ENCODE results near the gene EIF2B4. TPM values are rescaled to one million over a fixed set of nuclear protein-coding genes. Genes with fewer than 3 reads are reported as not detected.

The EIF2B4 gene
- total and polyA plus RNA-seq, 2 of the 13 experiments (the other 11 are each of a cell fraction or from before 2014, with no cell fraction given), result 91.5 to 96.4 TPM

DNA sequence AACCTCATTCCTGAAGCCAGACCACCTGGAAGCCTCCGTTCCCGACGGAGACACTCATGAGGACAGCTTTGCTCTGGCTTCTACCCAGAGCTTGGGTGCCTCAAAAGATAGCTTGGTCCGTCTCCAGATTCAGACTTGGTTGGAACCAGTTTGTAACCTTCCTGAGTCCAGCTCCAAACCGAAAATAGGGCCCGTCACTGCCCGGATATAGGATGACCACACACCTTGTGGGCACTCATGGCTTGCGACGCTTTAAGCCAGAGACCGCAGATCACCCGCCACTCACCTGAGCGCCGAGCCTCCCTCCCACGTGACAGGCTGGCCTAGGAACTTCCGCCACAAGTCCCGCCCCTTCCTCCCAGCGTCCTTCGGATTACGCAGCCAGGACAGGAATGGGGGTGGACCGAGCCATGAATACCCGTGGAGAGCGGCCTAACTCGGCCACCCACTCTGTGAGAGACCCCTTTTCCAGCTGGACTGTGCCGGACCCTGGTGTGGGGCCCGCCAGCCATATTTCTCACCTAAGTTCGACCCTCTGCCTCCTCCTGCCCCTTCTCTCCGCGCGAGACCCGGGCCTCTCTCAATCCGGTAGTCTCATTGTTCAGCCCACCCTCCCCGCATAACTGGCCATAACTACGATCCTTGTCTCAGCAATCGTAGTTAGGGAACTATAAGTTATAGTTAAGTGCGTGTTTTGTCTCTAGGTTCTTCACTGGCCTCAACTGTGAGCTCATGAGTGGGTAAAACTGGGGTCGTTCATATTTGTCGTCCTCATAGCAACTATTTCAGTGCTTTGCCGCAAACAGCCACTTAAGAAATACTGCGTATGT is 47.2 kb downstream of the EIF2B4 start, which contains the start of gene MPV17 (continued):
- TF ChIP-seq, protein P1, sequence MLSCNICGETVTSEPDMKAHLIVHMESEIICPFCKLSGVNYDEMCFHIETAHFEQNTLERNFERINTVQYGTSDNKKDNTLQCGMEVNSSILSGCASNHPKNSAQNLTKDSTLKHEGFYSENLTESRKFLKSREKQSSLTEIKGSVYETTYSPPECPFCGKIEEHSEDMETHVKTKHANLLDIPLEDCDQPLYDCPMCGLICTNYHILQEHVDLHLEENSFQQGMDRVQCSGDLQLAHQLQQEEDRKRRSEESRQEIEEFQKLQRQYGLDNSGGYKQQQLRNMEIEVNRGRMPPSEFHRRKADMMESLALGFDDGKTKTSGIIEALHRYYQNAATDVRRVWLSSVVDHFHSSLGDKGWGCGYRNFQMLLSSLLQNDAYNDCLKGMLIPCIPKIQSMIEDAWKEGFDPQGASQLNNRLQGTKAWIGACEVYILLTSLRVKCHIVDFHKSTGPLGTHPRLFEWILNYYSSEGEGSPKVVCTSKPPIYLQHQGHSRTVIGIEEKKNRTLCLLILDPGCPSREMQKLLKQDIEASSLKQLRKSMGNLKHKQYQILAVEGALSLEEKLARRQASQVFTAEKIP (CRISPR knock-in tag; IDR thresholded peaks at IDR 0.05; ENCODE audit: borderline replicate concordance), result no peak
- TF ChIP-seq NBN (conservative IDR thresholded peaks at IDR 0.05) (no peak), ZNF629 (CRISPR knock-in tag; conservative IDR thresholded peaks at IDR 0.05) (no peak; the same call in 1 of the 2 replicates), NONO (IDR thresholded peaks at IDR 0.05) (no peak), NONO (CRISPR knock-in tag; conservative IDR thresholded peaks at IDR 0.05) (peak; percentile 95), ZNF780A (CRISPR knock-in tag; IDR thresholded peaks at IDR 0.05) (0 out of 2 replicates have a peak, but pooled peaks have one; percentile 35), ZNF496 (CRISPR knock-in tag; IDR thresholded peaks at IDR 0.05; ENCODE audit: insufficient replicate concordance) (no peak), GATAD1 (CRISPR knock-in tag; IDR thresholded peaks at IDR 0.05) (peak; percentile 97), ZNF530 (CRISPR knock-in tag; IDR thresholded peaks at IDR 0.05; ENCODE audit: low read depth) (no peak; the same call in 1 of the 2 replicates), KAT2B (IDR thresholded peaks at IDR 0.05; ENCODE audit: borderline replicate concordance, low read depth, low read length) (no peak), BCL6 (CRISPR knock-in tag; IDR thresholded peaks at IDR 0.05) (peak; percentile 5; the same call in 1 of the 2 replicates), NKX3-1 (CRISPR knock-in tag; IDR thresholded peaks at IDR 0.05) (peak; percentile 82; the same call in 1 of the 2 replicates), ZBTB7B (CRISPR knock-in tag; IDR thresholded peaks at IDR 0.05) (peak; percentile 85), RAD51 (IDR thresholded peaks at IDR 0.05; ENCODE audit: borderline replicate concordance) (peak; percentile 95), HNRNPUL1 (IDR thresholded peaks at IDR 0.05; ENCODE audit: low read depth, low read length) (no peak), ZNF367 (CRISPR knock-in tag; IDR thresholded peaks at IDR 0.05; ENCODE audit: borderline replicate concordance) (peak; percentile 50; the same call in 1 of the 2 replicates), SOX6 (IDR thresholded peaks at IDR 0.05) (no peak), SOX6 (CRISPR knock-in tag; IDR thresholded peaks at IDR 0.05) (peak; percentile 65), ZNF350 (CRISPR knock-in tag; IDR thresholded peaks at IDR 0.05; ENCODE audit: borderline replicate concordance, low read depth) (peak; percentile 95)
- TF ChIP-seq, protein P2, sequence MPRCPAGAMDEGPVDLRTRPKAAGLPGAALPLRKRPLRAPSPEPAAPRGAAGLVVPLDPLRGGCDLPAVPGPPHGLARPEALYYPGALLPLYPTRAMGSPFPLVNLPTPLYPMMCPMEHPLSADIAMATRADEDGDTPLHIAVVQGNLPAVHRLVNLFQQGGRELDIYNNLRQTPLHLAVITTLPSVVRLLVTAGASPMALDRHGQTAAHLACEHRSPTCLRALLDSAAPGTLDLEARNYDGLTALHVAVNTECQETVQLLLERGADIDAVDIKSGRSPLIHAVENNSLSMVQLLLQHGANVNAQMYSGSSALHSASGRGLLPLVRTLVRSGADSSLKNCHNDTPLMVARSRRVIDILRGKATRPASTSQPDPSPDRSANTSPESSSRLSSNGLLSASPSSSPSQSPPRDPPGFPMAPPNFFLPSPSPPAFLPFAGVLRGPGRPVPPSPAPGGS (CRISPR knock-in tag; IDR thresholded peaks at IDR 0.05), result no peak
- TF ChIP-seq, protein P3, sequence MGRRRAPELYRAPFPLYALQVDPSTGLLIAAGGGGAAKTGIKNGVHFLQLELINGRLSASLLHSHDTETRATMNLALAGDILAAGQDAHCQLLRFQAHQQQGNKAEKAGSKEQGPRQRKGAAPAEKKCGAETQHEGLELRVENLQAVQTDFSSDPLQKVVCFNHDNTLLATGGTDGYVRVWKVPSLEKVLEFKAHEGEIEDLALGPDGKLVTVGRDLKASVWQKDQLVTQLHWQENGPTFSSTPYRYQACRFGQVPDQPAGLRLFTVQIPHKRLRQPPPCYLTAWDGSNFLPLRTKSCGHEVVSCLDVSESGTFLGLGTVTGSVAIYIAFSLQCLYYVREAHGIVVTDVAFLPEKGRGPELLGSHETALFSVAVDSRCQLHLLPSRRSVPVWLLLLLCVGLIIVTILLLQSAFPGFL (CRISPR knock-in tag; IDR thresholded peaks at IDR 0.05), result peak; percentile 1; the same call in 1 of the 2 replicates
- TF ChIP-seq, protein P4, sequence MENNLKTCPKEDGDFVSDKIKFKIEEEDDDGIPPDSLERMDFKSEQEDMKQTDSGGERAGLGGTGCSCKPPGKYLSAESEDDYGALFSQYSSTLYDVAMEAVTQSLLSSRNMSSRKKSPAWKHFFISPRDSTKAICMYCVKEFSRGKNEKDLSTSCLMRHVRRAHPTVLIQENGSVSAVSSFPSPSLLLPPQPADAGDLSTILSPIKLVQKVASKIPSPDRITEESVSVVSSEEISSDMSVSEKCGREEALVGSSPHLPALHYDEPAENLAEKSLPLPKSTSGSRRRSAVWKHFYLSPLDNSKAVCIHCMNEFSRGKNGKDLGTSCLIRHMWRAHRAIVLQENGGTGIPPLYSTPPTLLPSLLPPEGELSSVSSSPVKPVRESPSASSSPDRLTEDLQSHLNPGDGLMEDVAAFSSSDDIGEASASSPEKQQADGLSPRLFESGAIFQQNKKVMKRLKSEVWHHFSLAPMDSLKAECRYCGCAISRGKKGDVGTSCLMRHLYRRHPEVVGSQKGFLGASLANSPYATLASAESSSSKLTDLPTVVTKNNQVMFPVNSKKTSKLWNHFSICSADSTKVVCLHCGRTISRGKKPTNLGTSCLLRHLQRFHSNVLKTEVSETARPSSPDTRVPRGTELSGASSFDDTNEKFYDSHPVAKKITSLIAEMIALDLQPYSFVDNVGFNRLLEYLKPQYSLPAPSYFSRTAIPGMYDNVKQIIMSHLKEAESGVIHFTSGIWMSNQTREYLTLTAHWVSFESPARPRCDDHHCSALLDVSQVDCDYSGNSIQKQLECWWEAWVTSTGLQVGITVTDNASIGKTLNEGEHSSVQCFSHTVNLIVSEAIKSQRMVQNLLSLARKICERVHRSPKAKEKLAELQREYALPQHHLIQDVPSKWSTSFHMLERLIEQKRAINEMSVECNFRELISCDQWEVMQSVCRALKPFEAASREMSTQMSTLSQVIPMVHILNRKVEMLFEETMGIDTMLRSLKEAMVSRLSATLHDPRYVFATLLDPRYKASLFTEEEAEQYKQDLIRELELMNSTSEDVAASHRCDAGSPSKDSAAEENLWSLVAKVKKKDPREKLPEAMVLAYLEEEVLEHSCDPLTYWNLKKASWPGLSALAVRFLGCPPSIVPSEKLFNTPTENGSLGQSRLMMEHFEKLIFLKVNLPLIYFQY (CRISPR knock-in tag; IDR thresholded peaks at IDR 0.05; ENCODE audit: borderline replicate concordance), result peak; percentile 23; the same call in 1 of the 2 replicates
